HEK293 (cell line): ENCODE results near the gene PPM1G.

Experiments
- CTCF ChIP-seq: fragments of 450-650 bp; formaldehyde crosslinking; IDR thresholded peaks from 2 replicates; pipeline ENCODE4 v1.5.1; 2016; ENCODE audit warnings: missing biosample characterization, missing genetic modification characterization
- HOXA7 ChIP-seq: sonication (generic); formaldehyde crosslinking; IDR thresholded peaks from 2 replicates; pipeline ENCODE4 v1.8.1; 2022; ENCODE audit warnings: missing genetic modification reagents, borderline replicate concordance
- MZF1 ChIP-seq: fragments of 450-650 bp; formaldehyde crosslinking; IDR thresholded peaks from 2 replicates; pipeline ENCODE4 v1.5.1; 2017; ENCODE audit warnings: missing biosample characterization, missing genetic modification characterization, borderline replicate concordance
- ZBTB10 ChIP-seq: fragments of 450-650 bp; formaldehyde crosslinking; IDR thresholded peaks from 2 replicates; pipeline ENCODE4 v1.5.1; 2016; ENCODE audit warnings: missing biosample characterization, missing genetic modification characterization
- ZNF548 ChIP-seq: fragments of 450-650 bp; formaldehyde crosslinking; IDR thresholded peaks from 2 replicates; pipeline ENCODE4 v1.5.1; 2016; ENCODE audit warnings: missing biosample characterization, missing genetic modification characterization
- TF ChIP-seq, protein P1 (sequence below): fragments of 450-650 bp; formaldehyde crosslinking; IDR thresholded peaks from 2 replicates; pipeline ENCODE4 v1.5.0; 2017; ENCODE audit warnings: missing biosample characterization, missing genetic modification characterization, borderline replicate concordance

DNA sequence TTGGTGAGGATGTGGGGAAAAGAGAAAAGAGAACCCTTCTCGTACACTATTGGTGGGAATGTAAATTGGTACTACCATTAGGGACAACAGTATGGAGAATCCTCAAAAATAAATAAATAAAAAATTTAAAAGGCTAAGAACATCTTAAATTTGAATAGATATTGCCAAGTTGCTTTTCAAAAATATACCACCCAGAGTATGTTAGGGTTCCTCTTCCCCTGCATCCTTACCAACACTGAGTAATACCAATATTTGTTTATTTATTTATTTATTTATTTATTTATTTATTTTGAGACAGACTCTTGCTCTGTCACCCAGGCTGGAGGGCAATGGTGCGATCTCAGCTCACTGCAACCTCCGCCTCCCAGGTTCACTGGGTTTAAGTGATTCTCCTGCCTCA lies 13.6 kb upstream of the PPM1G start:
- TF ChIP-seq ZBTB10 (tag by site-specific recombination), result no peak
- TF ChIP-seq ZNF548 (tag by site-specific recombination), result no peak
- TF ChIP-seq, protein P1, sequence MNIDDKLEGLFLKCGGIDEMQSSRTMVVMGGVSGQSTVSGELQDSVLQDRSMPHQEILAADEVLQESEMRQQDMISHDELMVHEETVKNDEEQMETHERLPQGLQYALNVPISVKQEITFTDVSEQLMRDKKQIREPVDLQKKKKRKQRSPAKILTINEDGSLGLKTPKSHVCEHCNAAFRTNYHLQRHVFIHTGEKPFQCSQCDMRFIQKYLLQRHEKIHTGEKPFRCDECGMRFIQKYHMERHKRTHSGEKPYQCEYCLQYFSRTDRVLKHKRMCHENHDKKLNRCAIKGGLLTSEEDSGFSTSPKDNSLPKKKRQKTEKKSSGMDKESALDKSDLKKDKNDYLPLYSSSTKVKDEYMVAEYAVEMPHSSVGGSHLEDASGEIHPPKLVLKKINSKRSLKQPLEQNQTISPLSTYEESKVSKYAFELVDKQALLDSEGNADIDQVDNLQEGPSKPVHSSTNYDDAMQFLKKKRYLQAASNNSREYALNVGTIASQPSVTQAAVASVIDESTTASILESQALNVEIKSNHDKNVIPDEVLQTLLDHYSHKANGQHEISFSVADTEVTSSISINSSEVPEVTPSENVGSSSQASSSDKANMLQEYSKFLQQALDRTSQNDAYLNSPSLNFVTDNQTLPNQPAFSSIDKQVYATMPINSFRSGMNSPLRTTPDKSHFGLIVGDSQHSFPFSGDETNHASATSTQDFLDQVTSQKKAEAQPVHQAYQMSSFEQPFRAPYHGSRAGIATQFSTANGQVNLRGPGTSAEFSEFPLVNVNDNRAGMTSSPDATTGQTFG (tag by site-specific recombination), result no peak
- TF ChIP-seq CTCF, result no peak
- TF ChIP-seq MZF1, result no peak
- TF ChIP-seq HOXA7, result no peak
